Right lobe of liver (tissue), 4 donors: ENCODE results near the gene CPED1.

Experiments
- POLR2A ChIP-seq: fragments of 450-650 bp; IDR thresholded peaks from one replicate; pipeline ENCODE4 v1.6.1; 2017; ENCODE audit warnings: antibody characterized with exemption, mild to moderate bottlenecking
- TF ChIP-seq, protein P1 (sequence below), 4 donors: fragments of 200-600 bp in 3 of 4; fragments of 450-650 bp in 1 of 4; IDR thresholded peaks; one replicate each; pipeline versions ENCODE4 v1.5.1 to v1.8.0; 2016 to 2022; ENCODE audit warnings: antibody characterized with exemption in 4 of 4, mild to moderate bottlenecking in 2 of 4
- donor health status: DM: no; HTN: no; CAD: no.
- donor health status: DM: no; HTN: no; CAD: no.
- donor health status: DM: no; HTN: yes; CAD: no.

DNA sequence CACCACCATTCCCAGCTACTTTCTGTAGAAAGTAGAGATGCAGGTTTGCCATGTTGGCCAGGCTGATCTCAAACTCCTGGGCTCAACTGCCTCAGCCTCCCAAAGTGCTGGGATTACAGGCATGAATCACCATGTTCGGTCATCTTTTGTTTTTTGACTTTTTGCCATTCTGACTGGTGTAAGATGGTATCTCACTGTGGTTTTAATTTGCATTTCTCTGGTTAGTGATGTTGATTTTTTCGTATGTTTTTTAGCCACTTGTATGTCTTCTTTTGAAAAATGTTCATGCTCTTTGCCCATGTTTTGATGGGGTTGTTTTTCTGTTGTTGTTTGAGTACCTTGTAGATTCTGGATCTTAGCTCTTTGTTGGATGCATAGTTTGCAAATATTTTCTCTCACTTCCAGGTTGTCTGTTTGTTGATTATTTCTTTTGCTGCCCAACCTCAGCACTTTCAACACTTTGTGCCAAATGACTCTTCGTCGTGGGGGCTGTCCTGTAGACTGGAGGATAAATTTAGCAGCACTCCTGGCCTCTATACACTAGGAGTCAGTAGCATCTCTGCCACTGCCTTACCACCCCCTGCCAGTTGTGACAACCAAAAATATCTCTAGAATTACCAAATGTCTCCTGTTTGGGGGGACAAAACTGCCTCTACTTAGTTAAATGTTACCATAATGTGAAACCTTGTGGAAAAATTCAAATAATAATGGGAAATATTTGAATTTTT is 6.5 kb upstream of the CPED1 start:
- TF ChIP-seq, protein P1, sequence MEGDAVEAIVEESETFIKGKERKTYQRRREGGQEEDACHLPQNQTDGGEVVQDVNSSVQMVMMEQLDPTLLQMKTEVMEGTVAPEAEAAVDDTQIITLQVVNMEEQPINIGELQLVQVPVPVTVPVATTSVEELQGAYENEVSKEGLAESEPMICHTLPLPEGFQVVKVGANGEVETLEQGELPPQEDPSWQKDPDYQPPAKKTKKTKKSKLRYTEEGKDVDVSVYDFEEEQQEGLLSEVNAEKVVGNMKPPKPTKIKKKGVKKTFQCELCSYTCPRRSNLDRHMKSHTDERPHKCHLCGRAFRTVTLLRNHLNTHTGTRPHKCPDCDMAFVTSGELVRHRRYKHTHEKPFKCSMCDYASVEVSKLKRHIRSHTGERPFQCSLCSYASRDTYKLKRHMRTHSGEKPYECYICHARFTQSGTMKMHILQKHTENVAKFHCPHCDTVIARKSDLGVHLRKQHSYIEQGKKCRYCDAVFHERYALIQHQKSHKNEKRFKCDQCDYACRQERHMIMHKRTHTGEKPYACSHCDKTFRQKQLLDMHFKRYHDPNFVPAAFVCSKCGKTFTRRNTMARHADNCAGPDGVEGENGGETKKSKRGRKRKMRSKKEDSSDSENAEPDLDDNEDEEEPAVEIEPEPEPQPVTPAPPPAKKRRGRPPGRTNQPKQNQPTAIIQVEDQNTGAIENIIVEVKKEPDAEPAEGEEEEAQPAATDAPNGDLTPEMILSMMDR (IDR thresholded peaks at IDR 0.05), result no peak
- no peak for TF ChIP-seq POLR2A
